CD14-positive monocyte (primary cell): ENCODE results near the gene ADAMTS17. TPM values are rescaled to one million over a fixed set of nuclear protein-coding genes. Genes with fewer than 3 reads are reported as not detected.

Experiments used
- DNase-seq, 3 donors: peaks; one replicate each; pipeline ENCODE4 v3.0.0-alpha.2; 2011 to 2022
- H2AFZ ChIP-seq: 2 replicates; pipeline ENCODE4 v1.6.0; 2012; ENCODE audit warnings: mild to moderate bottlenecking, low read depth, low read length, inconsistent platforms; ENCODE audit not compliant: insufficient read depth, poor library complexity, severe bottlenecking
- H3K27ac ChIP-seq, 2 donors: 1 replicate in 1 of 2; 2 replicates in 1 of 2; pipeline ENCODE4 v1.5.1; 2012 to 2013; ENCODE audit warnings: low read length in 2 of 2, control low read depth in 1 of 2, inconsistent platforms in 1 of 2, low read depth in 1 of 2, mild to moderate bottlenecking in 1 of 2
- H3K27me3 ChIP-seq, 2 donors: one replicate each; pipeline versions ENCODE4 v1.6.0 to v1.6.1; 2011 to 2013; ENCODE audit warnings: low read length in 2 of 2; ENCODE audit not compliant: control insufficient read depth in 2 of 2, insufficient read depth in 2 of 2
- H3K36me3 ChIP-seq, 2 donors: replicated peaks in 1 of 2; 1 replicate in 1 of 2; 2 replicates in 1 of 2; pipeline versions ENCODE4 v1.5.1 to v1.6.1; 2012 to 2013; ENCODE audit warnings: low read length in 2 of 2, control low read depth in 1 of 2, inconsistent platforms in 1 of 2, mild to moderate bottlenecking in 1 of 2; ENCODE audit not compliant: insufficient read depth in 2 of 2, control insufficient read depth in 1 of 2
- H3K4me1 ChIP-seq, 2 donors: 1 replicate in 1 of 2; 2 replicates in 1 of 2; pipeline versions ENCODE4 v1.5.1 to v1.6.1; 2012 to 2013; ENCODE audit warnings: low read length in 2 of 2, control low read depth in 1 of 2, inconsistent platforms in 1 of 2, mild to moderate bottlenecking in 1 of 2, moderate library complexity in 1 of 2; ENCODE audit not compliant: insufficient read depth in 2 of 2, control insufficient read depth in 1 of 2
- H3K4me2 ChIP-seq: replicated peaks from 2 replicates; pipeline ENCODE3; 2012; ENCODE audit warnings: low read length, moderate library complexity, mild to moderate bottlenecking; ENCODE audit not compliant: poor library complexity, severe bottlenecking; ENCODE audit errors: extremely low read depth
- H3K4me3 ChIP-seq, 3 experiments: fragments of 200-600 bp in 1 of 3; sonication (generic) in 1 of 3; replicated peaks in 1 of 3; 1 replicate in 2 of 3; 2 replicates in 1 of 3; pipeline ENCODE4 v1.5.1; 2011 to 2013; ENCODE audit warnings: low read length in 3 of 3, mild to moderate bottlenecking in 3 of 3, control low read depth in 2 of 3, low read depth in 2 of 3, inconsistent platforms in 1 of 3, moderate library complexity in 1 of 3
- H3K79me2 ChIP-seq: 2 replicates; pipeline ENCODE4 v1.6.0; 2012; ENCODE audit warnings: mild to moderate bottlenecking, control low read depth, inconsistent platforms, low read length, moderate library complexity; ENCODE audit not compliant: insufficient read depth
- H3K9ac ChIP-seq: 2 replicates; pipeline ENCODE4 v1.6.0; 2017; ENCODE audit warnings: low read length, mild to moderate bottlenecking; ENCODE audit not compliant: insufficient read depth, poor library complexity, severe bottlenecking
- H3K9me3 ChIP-seq, 2 donors: replicated peaks in 1 of 2; 1 replicate in 1 of 2; 2 replicates in 1 of 2; pipeline versions ENCODE4 v1.5.1 to v1.6.1; 2012 to 2013; ENCODE audit warnings: low read length in 2 of 2, control low read depth in 1 of 2; ENCODE audit not compliant: control insufficient read depth in 1 of 2, insufficient read depth in 1 of 2
- H4K20me1 ChIP-seq: 2 replicates; pipeline ENCODE4 v1.6.0; 2012; ENCODE audit warnings: mild to moderate bottlenecking, low read length, control low read depth, moderate library complexity; ENCODE audit not compliant: insufficient read depth
- H3K27ac Mint-ChIP-seq, 7 donors: one replicate each; pipeline ENCODE4 v1.8.0; 2020; ENCODE audit warnings: mild to moderate bottlenecking in 7 of 7, mixed read lengths in 7 of 7, moderate library complexity in 6 of 7, inconsistent platforms in 2 of 7
- H3K27me3 Mint-ChIP-seq, 3 donors: one replicate each; pipeline ENCODE4 v1.8.0; 2021 to 2022; ENCODE audit warnings: low read depth in 3 of 3, mild to moderate bottlenecking in 3 of 3, mixed read lengths in 3 of 3, moderate library complexity in 3 of 3, inconsistent platforms in 1 of 3
- H3K36me3 Mint-ChIP-seq, 2 donors: one replicate each; pipeline ENCODE4 v1.8.0; 2020; ENCODE audit warnings: mixed read lengths in 2 of 2, inconsistent platforms in 1 of 2, mild to moderate bottlenecking in 1 of 2
- H3K4me1 Mint-ChIP-seq: one replicate; pipeline ENCODE4 v1.8.0; 2020; ENCODE audit warnings: mild to moderate bottlenecking, mixed read lengths
- H3K4me3 Mint-ChIP-seq, 2 donors: one replicate each; pipeline ENCODE4 v1.8.0; 2020; ENCODE audit warnings: mild to moderate bottlenecking in 2 of 2, mixed read lengths in 2 of 2, moderate library complexity in 1 of 2
- H3K9me3 Mint-ChIP-seq, 7 donors: one replicate each; pipeline ENCODE4 v1.8.0; 2020 to 2022; ENCODE audit warnings: mixed read lengths in 7 of 7, mild to moderate bottlenecking in 6 of 7, moderate library complexity in 6 of 7, inconsistent platforms in 2 of 7
- WGBS: methylation state at CpG from one replicate; pipeline ENCODE4 v1.1.5; 2013; ENCODE audit warnings: missing lambda C conversion rate; ENCODE audit not compliant: insufficient coverage; 5-methylcytosine and 5-hydroxymethylcytosine counted together
- intact Hi-C, 2 donors: fragments of 100-400 bp; cut with micrococcal nuclease; formaldehyde crosslinking; loops; one replicate each; pipeline versions ENCODE4 v1.15.0 to v1.15.1; 2023
- polyA plus RNA-seq, 3 donors: library from polyadenylated mRNA; depleted of rRNA in 1 of 3; unstranded in 2 of 3; stranded (reverse) in 1 of 3; fragments of 300-500 nt in 2 of 3; fragments of >200 nt in 1 of 3; fragmentation: Illumina TruSeq in 2 of 3; gene quantifications; 1 replicate in 2 of 3; 2 replicates in 1 of 3; pipeline ENCODE4 v1.2.3, GENCODE V29; 2012 to 2021
- TF ChIP-seq, protein P1 (sequence below): fragments of 200-600 bp; IDR thresholded peaks from one replicate; pipeline ENCODE4 v1.8.0; 2022; ENCODE audit warnings: antibody characterized with exemption, mild to moderate bottlenecking

ADAMTS17 gene
- polyA plus RNA-seq, 3 donors: 0.03 to 0.25 TPM; not detected in 1

GRCh38 chr15:99993262-99993661, 348.5 kb downstream of the ADAMTS17 start:
- no peaks in the 10 kb centered on the region for H3K27me3 ChIP-seq
- no peaks in the 10 kb centered on the region for H3K79me2 ChIP-seq
- no peaks in the 10 kb centered on the region for H4K20me1 ChIP-seq
- no peaks in the 10 kb centered on the region for H3K36me3 ChIP-seq
- H3K9me3 ChIP-seq: peaks cover 0 to 5% of the 10 kb centered on the region in 2 donors
- 94% methylated on average over 5 of the region's 8 CpGs for WGBS
- no peak for DNase-seq
- H3K4me2 ChIP-seq: no peak overlapping the region
- H3K4me1 ChIP-seq: no peaks in the 10 kb centered on the region
- H3K9ac ChIP-seq: no peak overlapping the region
- H3K9me3 Mint-ChIP-seq: peaks cover under 1 to 10% (median 4%) of the 10 kb centered on the region in 7 donors
- intact Hi-C loops: no loop called here
- no peak overlapping the region for H3K27ac ChIP-seq
- H3K4me3 Mint-ChIP-seq: no peak overlapping the region
- H3K36me3 Mint-ChIP-seq: no peaks in the 10 kb centered on the region
- H3K4me3 ChIP-seq: no peak overlapping the region
- no peak overlapping the region for H2AFZ ChIP-seq
- TF ChIP-seq, protein P1, sequence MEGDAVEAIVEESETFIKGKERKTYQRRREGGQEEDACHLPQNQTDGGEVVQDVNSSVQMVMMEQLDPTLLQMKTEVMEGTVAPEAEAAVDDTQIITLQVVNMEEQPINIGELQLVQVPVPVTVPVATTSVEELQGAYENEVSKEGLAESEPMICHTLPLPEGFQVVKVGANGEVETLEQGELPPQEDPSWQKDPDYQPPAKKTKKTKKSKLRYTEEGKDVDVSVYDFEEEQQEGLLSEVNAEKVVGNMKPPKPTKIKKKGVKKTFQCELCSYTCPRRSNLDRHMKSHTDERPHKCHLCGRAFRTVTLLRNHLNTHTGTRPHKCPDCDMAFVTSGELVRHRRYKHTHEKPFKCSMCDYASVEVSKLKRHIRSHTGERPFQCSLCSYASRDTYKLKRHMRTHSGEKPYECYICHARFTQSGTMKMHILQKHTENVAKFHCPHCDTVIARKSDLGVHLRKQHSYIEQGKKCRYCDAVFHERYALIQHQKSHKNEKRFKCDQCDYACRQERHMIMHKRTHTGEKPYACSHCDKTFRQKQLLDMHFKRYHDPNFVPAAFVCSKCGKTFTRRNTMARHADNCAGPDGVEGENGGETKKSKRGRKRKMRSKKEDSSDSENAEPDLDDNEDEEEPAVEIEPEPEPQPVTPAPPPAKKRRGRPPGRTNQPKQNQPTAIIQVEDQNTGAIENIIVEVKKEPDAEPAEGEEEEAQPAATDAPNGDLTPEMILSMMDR: no peak
- no peaks in the 10 kb centered on the region for H3K4me1 Mint-ChIP-seq
- H3K27me3 Mint-ChIP-seq: peaks cover 4 to 9% (median 5%) of the 10 kb centered on the region in 3 donors
- no peak overlapping the region for H3K27ac Mint-ChIP-seq

DNA sequence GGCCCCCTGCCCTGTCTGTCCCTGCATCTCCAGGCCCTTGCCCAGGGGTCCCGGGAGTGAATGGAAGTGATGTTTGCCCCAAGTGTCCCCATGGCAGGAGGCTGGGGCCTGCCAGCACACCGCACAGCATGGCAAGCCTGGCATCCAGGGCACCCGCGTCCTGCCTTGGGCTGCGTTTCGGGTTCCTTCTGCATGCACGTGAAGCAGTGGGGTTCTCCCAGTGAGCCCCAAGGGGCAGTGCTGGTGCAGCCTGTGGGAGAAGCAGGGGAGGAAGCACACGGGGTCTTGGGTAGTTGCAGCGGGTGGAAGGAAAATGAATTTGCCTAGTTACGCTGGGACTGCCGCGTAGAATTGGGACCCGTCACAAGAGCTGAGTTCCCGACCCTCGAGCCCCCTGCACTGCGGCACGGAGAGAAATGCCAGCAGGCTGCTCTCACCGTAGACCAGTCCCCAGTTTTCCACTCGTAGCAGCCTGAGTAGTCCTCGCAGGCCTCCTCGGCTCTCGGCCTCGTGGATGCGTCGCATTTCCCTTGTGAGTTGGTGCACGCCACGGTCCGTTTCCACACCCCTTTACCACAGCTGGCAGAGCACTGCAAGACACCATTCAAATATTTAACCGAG, 349.1 kb downstream of the ADAMTS17 start:
- intact Hi-C loops: no loop called here
- no peaks in the 10 kb centered on the region for H3K36me3 Mint-ChIP-seq
- Histone ChIP-seq H3K4me1 (no peaks in the 10 kb centered on the region), H4K20me1 (no peaks in the 10 kb centered on the region), H3K4me2 (no peak overlapping the region), H3K79me2 (no peaks in the 10 kb centered on the region), H3K4me3 (no peak overlapping the region), H3K9ac (no peak overlapping the region), H3K27me3 (no peaks in the 10 kb centered on the region), H3K27ac (no peak overlapping the region), H3K9me3 (peaks cover 0 to 5% of the 10 kb centered on the region in 2 donors), H3K36me3 (no peaks in the 10 kb centered on the region), H2AFZ (no peak overlapping the region)
- peaks cover 4 to 9% (median 5%) of the 10 kb centered on the region in 3 donors for H3K27me3 Mint-ChIP-seq
- TF ChIP-seq, protein P1: no peak
- H3K4me1 Mint-ChIP-seq: no peaks in the 10 kb centered on the region
- peaks cover 3 to 15% (median 5%) of the 10 kb centered on the region in 7 donors for H3K9me3 Mint-ChIP-seq
- H3K4me3 Mint-ChIP-seq: no peak overlapping the region
- no peak for DNase-seq
- no peak overlapping the region for H3K27ac Mint-ChIP-seq
- WGBS: 91% methylated on average over 27 of the region's 29 CpGs
